ENCODE results near the gene IL1RL1. TPM values are rescaled to one million over a fixed set of nuclear protein-coding genes. Genes with fewer than 3 reads are reported as not detected.

Gene IL1RL1
- total RNA-seq: 0.14 and 0.18 TPM in 2 replicates

GRCh38 chr2:102310964-102311640 lies at the start of gene IL1RL1:
Gene IL1RL1, plus strand, starts transcription at chr2:102311563. Its CDS starts 26,702 bp downstream, at chr2:102338265.

DNA sequence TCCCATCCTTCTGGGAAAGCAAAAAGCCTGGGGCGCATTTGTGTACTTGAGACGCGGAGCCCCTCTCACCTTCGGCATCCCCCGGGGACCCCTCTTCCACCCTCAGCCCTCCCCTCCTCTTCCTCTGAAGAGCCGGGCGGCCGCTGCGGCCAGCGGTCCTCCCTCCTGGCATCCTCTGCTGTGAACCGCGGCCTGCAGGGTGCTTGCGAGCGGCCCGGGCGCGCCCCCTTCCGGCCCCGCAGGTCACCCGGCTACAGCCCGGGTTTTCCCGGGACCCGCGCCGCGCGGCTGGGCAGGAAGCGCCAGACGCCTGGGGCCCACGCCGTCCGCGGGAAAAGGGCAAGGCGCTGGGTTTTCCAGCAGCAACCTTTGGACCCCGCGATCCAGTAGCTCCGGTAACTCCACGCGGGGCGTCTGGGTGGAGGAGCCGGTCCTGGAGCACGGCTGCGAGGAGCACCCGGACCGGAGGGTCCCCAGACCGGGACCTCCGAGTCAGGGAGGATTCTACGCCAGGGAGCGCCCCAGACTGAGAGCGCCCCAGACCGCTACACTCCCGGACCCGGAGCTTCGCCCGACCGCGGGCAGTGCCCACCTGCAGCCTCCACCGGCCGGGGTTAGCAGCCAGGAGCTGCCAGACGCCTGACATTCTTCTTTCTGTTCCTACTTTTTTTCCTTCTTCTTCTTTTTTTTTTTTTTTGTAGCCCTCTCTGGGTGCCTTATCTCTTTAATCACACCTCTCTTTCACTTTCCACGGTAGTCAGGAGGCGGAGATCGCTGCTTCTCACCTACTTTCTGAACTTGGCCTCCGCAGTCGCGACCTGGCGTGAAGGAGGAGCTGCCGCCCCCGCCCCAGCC lies 44.4 kb downstream of the IL1RL1 start, which contains the start of gene IL18R1:
TSS of gene IL18R1 (plus strand) at position 271 of the 855 bp plus-strand sequence. CDS start 6,865 bp downstream, outside the sequence.

Other genes starting within 250 kb of the IL1RL1 start
- gene IL1R1, start 168.8 kb upstream of the IL1RL1 start, total RNA-seq: 109 and 193 TPM in 2 replicates
- 0.85 and 1.5 TPM in 2 replicates for gene IL1RL2, start 124.5 kb upstream of the IL1RL1 start, total RNA-seq
- 0.85 and 1.5 TPM in 2 replicates for gene IL18R1, start 44.2 kb downstream of the IL1RL1 start, total RNA-seq
- not detected in 2 replicates for gene IL18RAP, start 111.6 kb downstream of the IL1RL1 start, total RNA-seq
- gene SLC9A4, start 161.7 kb downstream of the IL1RL1 start, total RNA-seq: under 0.01 TPM in 1 of 2 replicates, not detected in the other

Measured in smooth muscle cell of bladder (primary cell).